PC-3 (cell line): Measurements from ENCODE around the gene SLC16A12. TPM values are rescaled to one million over a fixed set of nuclear protein-coding genes. Genes with fewer than 3 reads are reported as not detected.
A peak's percentile ranks its signal among the peaks of the same experiment; 100 is the strongest.

Experiments used
- ATAC-seq: fragments of 200-7000 bp; cut with Tn5 transposase; 2 replicates; pipeline ENCODE4 v1.9.1; 2020; ENCODE audit warnings: mild to moderate bottlenecking, moderate library complexity
- BruUV-seq: library from RNA; stranded (reverse); fragments of 400-500 nt; replicated peaks from 2 replicates; lab custom pipeline; 2021; lab: Mats Ljungman, UMichigan
- CTCF ChIA-PET: fragments of 300-600 bp; sonication (Branson Sonifier 250); formaldehyde crosslinking; loops from one replicate; lab custom pipeline; 2022; ENCODE audit warnings: antibody characterized with exemption; lab: Charles Lee
- POLR2A ChIA-PET: fragments of 300-600 bp; sonication (Branson Sonifier 250); formaldehyde crosslinking; loops from one replicate; lab custom pipeline; 2022; ENCODE audit warnings: antibody characterized with exemption; ENCODE audit not compliant: unreplicated experiment; lab: Charles Lee
- DNase-seq: peaks from one replicate; pipeline ENCODE4 v3.0.0-alpha.2; 2015
- H2AFZ ChIP-seq: fragments of 300-600 bp; sonication (generic); 2 replicates; pipeline ENCODE4 v1.6.0; 2016; ENCODE audit warnings: antibody characterized with exemption, low read length
- H3F3A ChIP-seq: fragments of 300-600 bp; sonication (generic); one replicate; pipeline ENCODE4 v1.6.0; 2017; ENCODE audit warnings: antibody characterized with exemption, low read length, control low read depth, mild to moderate bottlenecking; ENCODE audit not compliant: unreplicated experiment
- H3K27ac ChIP-seq: fragments of 300-600 bp; sonication (generic); 2 replicates; pipeline ENCODE4 v1.5.1; 2016; ENCODE audit warnings: mild to moderate bottlenecking, low read length
- H3K27me3 ChIP-seq: fragments of 300-600 bp; sonication (generic); 2 replicates; pipeline ENCODE4 v1.6.1; 2016; ENCODE audit warnings: low read length, mixed read lengths
- H3K36me3 ChIP-seq: fragments of 300-600 bp; sonication (generic); 2 replicates; pipeline ENCODE4 v1.6.1; 2016; ENCODE audit warnings: low read depth, mixed run types, low read length, mixed read lengths
- H3K4me1 ChIP-seq: fragments of 300-600 bp; sonication (generic); 2 replicates; pipeline ENCODE4 v1.5.1; 2016; ENCODE audit warnings: low read length; ENCODE audit not compliant: insufficient read depth
- H3K4me2 ChIP-seq: fragments of 300-600 bp; sonication (generic); 2 replicates; pipeline ENCODE4 v1.6.0; 2016; ENCODE audit warnings: low read length
- H3K4me3 ChIP-seq: fragments of 300-600 bp; sonication (generic); 2 replicates; pipeline ENCODE4 v1.5.1; 2016; ENCODE audit warnings: mild to moderate bottlenecking, low read length, mixed read lengths
- H3K79me2 ChIP-seq: fragments of 300-600 bp; sonication (generic); 2 replicates; pipeline ENCODE4 v1.6.1; 2017; ENCODE audit warnings: low read length, mixed read lengths
- H3K9ac ChIP-seq: fragments of 300-600 bp; sonication (generic); 2 replicates; pipeline ENCODE4 v1.6.0; 2016; ENCODE audit warnings: mild to moderate bottlenecking, low read length
- H3K9me2 ChIP-seq: fragments of 300-600 bp; sonication (generic); replicated peaks from 2 replicates; pipeline ENCODE4 v1.6.1; 2016; ENCODE audit warnings: mixed run types, low read length, mixed read lengths
- H3K9me3 ChIP-seq: fragments of 300-600 bp; sonication (generic); 2 replicates; pipeline ENCODE4 v1.6.1; 2016; ENCODE audit warnings: low read length, mixed read lengths
- H4K20me1 ChIP-seq: fragments of 300-600 bp; sonication (generic); 2 replicates; pipeline ENCODE4 v1.6.1; 2016; ENCODE audit warnings: low read length, mixed read lengths
- CTCF ChIP-seq: fragments of 300-600 bp; sonication (generic); conservative IDR thresholded peaks from 2 replicates; pipeline ENCODE4 v1.5.1; 2017; ENCODE audit warnings: antibody characterized with exemption, low read depth, mild to moderate bottlenecking, low read length
- EZH2 ChIP-seq: fragments of 300-600 bp; sonication (generic); IDR thresholded peaks from one replicate; pipeline ENCODE4 v1.6.1; 2017; ENCODE audit warnings: antibody characterized with exemption, mild to moderate bottlenecking, low read length; ENCODE audit not compliant: unreplicated experiment
- EZH2phosphoT487 ChIP-seq: fragments of 300-600 bp; sonication (generic); IDR thresholded peaks from 2 replicates; pipeline ENCODE4 v1.6.1; 2018; ENCODE audit warnings: mild to moderate bottlenecking, antibody characterized with exemption, low read length, borderline replicate concordance
- intact Hi-C: fragments of 100-400 bp; cut with micrococcal nuclease; formaldehyde crosslinking; loops from 2 replicates; pipeline ENCODE4 v1.9.0; 2023
- total RNA-seq: library from RNA; depleted of rRNA; stranded (reverse); fragments of >200 nt; gene quantifications from 2 replicates; pipeline ENCODE4 v1.2.3, GENCODE V29; 2014

Gene SLC16A12
- total RNA-seq, 1 experiment from 2014 or later: not detected

GRCh38 chr10:89466599-89467035 lies 68.8 kb downstream of the SLC16A12 start:
- Histone ChIP-seq H3K4me2 (peak overlapping the region; percentile 67), H2AFZ (0 out of 2 replicates have a peak overlapping the region, but pooled peaks have one; percentile 31)
- CTCF ChIA-PET: interaction anchor here (0.6 to 1.5 kb wide), 5 partner anchors 16 to 88 kb away, joined by 3 to 16 read pairs (median 6); partner anchors contain the start of gene IFIT1

GRCh38 chr10:89465196-89465595 lies 70.2 kb downstream of the SLC16A12 start:
- DNase-seq: no peak

More at GRCh38 chr10:89466599-89467035, 68.8 kb downstream of the SLC16A12 start:
- POLR2A ChIA-PET: interaction anchor here (0.6 kb wide), 1 partner anchor 59 kb away, joined by 4 read pairs; no protein-coding TSS in a partner anchor
- DNase-seq (peak; percentile 93), ATAC-seq (peak; percentile 94)
- Histone ChIP-seq H3K79me2 (no peaks in the 10 kb centered on the region), H3K9me3 (no peaks in the 10 kb centered on the region), H3K36me3 (no peaks in the 10 kb centered on the region), H3K27me3 (no peaks in the 10 kb centered on the region), H3K9ac (no peak overlapping the region), H3F3A (no peaks in the 10 kb centered on the region), H3K4me1 (peaks cover 32% of the 10 kb centered on the region), H3K9me2 (no peaks in the 10 kb centered on the region), H4K20me1 (no peaks in the 10 kb centered on the region), H3K27ac (0 out of 2 replicates have a peak overlapping the region, but pooled peaks have one; percentile 16), H3K4me3 (no peak overlapping the region; the same call in 1 of the 2 replicates)
- intact Hi-C loops: loop anchor here (1.0 to 2.0 kb wide), 3 partner anchors 40 to 98 kb away; no protein-coding TSS in a partner anchor
- TF ChIP-seq CTCF (peak; percentile 72), EZH2 (no peak)
- BruUV-seq: no TSS peak

More at GRCh38 chr10:89465196-89465595, 70.2 kb downstream of the SLC16A12 start:
- H2AFZ ChIP-seq: no peak overlapping the region
- TF ChIP-seq CTCF (no peak), EZH2phosphoT487 (no peak), EZH2 (no peak)
- H3K9me3 ChIP-seq: no peaks in the 10 kb centered on the region
- H3K4me2 ChIP-seq: no peak overlapping the region
- no peaks in the 10 kb centered on the region for H3F3A ChIP-seq
- peaks cover 32% of the 10 kb centered on the region for H3K4me1 ChIP-seq
- POLR2A ChIA-PET: no interaction called here
- no peak overlapping the region for H3K4me3 ChIP-seq
- H3K9ac ChIP-seq: no peak overlapping the region
- H4K20me1 ChIP-seq: no peaks in the 10 kb centered on the region
- H3K9me2 ChIP-seq: no peaks in the 10 kb centered on the region
- CTCF ChIA-PET: no interaction called here
- H3K36me3 ChIP-seq: no peaks in the 10 kb centered on the region
- no peaks in the 10 kb centered on the region for H3K27me3 ChIP-seq
- intact Hi-C loops: no loop called here
- no peak overlapping the region for H3K27ac ChIP-seq
- no peak for ATAC-seq
- BruUV-seq: no TSS peak
- H3K79me2 ChIP-seq: no peaks in the 10 kb centered on the region
